ENCODE data around the gene PRKD1.

The PRKD1 gene

GRCh38 chr14:29654901-29655550 is 272.6 kb downstream of the PRKD1 start:
- no peak for DNase-seq

- no peak for DNase-seq
Measured at GRCh38 chr14:29653303-29653702, 274.3 kb downstream of the PRKD1 start.

- no peak for DNase-seq
Measured at GRCh38 chr14:29652571-29652970, 275.1 kb downstream of the PRKD1 start.

GRCh38 chr14:29650554-29651269 is 276.9 kb downstream of the PRKD1 start:
- DNase-seq, result no peak

GRCh38 chr14:29649170-29649569 is 278.5 kb downstream of the PRKD1 start:
- DNase-seq, result no peak

- no peak for DNase-seq
Measured at GRCh38 chr14:29648045-29648444, 279.6 kb downstream of the PRKD1 start.

- DNase-seq, result no peak
Measured at GRCh38 chr14:29645117-29645516, 282.5 kb downstream of the PRKD1 start.

GRCh38 chr14:29643433-29644211 is 284.0 kb downstream of the PRKD1 start:
- DNase-seq, result no peak

GRCh38 chr14:29637411-29637810 is 290.2 kb downstream of the PRKD1 start:
- DNase-seq, result no peak

GRCh38 chr14:29636870-29637269 is 290.8 kb downstream of the PRKD1 start:
- no peak for DNase-seq

- DNase-seq, result no peak
Measured at GRCh38 chr14:29630566-29631160, 297.0 kb downstream of the PRKD1 start.

- no peak for DNase-seq
Measured at GRCh38 chr14:29629839-29630238, 297.8 kb downstream of the PRKD1 start.

GRCh38 chr14:29627137-29627536 is 300.5 kb downstream of the PRKD1 start:
- DNase-seq, result no peak

GRCh38 chr14:29618323-29619067 is 309.2 kb downstream of the PRKD1 start:
- no peak for DNase-seq

- DNase-seq, result no peak
Measured at GRCh38 chr14:29616922-29617321, 310.7 kb downstream of the PRKD1 start.

GRCh38 chr14:29608861-29609260 is 318.8 kb downstream of the PRKD1 start:
- no peak for DNase-seq

GRCh38 chr14:29607169-29607568 is 320.5 kb downstream of the PRKD1 start:
- no peak for DNase-seq

GRCh38 chr14:29603696-29604095 is 324.0 kb downstream of the PRKD1 start:
- DNase-seq, result no peak

GRCh38 chr14:29601616-29602015 is 326.0 kb downstream of the PRKD1 start:
- DNase-seq, result no peak

GRCh38 chr14:29587761-29588470 is 339.7 kb downstream of the PRKD1 start:
- no peak for DNase-seq

- no peak for DNase-seq
Measured at GRCh38 chr14:29587046-29587445, 340.6 kb downstream of the PRKD1 start.

GRCh38 chr14:29584992-29585391 is 342.7 kb downstream of the PRKD1 start:
- no peak for DNase-seq

Data from activated CD4-positive, CD25-positive, alpha-beta regulatory T cell (primary cell).